Measurements from ENCODE around the gene ZNF692. TPM values are rescaled to one million over a fixed set of nuclear protein-coding genes. Genes with fewer than 3 reads are reported as not detected.

The ZNF692 gene
- total RNA-seq, 1 experiment from 2014 or later: 48.5 TPM

DNA sequence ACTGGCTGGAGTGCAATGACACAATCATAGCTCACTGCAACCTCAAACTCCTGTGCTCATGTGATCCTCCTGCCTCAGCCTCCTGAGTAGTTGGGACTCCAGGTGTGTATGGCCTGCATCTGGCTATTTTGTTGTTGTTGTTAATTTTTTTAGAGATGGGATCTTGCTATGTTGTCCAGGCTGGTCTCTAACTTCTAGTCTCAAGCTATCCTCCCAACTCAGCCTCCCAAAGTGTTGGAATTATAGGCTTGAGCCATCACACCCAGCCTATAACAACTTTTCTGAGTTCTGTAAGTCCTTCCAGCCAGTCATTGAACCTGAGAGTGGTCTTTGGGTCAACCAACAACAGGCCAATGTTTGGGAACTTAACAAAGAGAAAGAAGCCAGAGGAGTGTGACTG, 36.0 kb upstream of the ZNF692 start:
- Mint-ChIP-seq H3K27me3 (ENCODE audit: insufficient read depth, unreplicated experiment) (peaks cover 4% of the 10 kb centered on the region), H3K9me3 (ENCODE audit: unreplicated experiment) (no peaks in the 10 kb centered on the region), H3K27ac (ENCODE audit: unreplicated experiment) (no peak overlapping the region), H3K4me3 (ENCODE audit: unreplicated experiment) (no peak overlapping the region), H3K36me3 (ENCODE audit: insufficient read depth, unreplicated experiment) (no peaks in the 10 kb centered on the region), H3K4me1 (ENCODE audit: low read depth, unreplicated experiment) (peaks cover 12% of the 10 kb centered on the region)
- Histone ChIP-seq H3K4me3 (ENCODE audit: low read depth, low read length) (no peak overlapping the region), H3K27me3 (replicated peaks; ENCODE audit: control insufficient read depth, insufficient read depth, low read length) (no peaks in the 10 kb centered on the region), H3K9me3 (no peaks in the 10 kb centered on the region), H3K4me1 (peaks cover 5% of the 10 kb centered on the region; the same call in 1 of the 2 replicates), H3K36me3 (ENCODE audit: control insufficient read depth, insufficient read depth, low read length) (no peaks in the 10 kb centered on the region)
- no peak for DNase-seq
- intact Hi-C loops (cut with micrococcal nuclease; ENCODE audit: unreplicated experiment): no loop called here
- ChIA-PET POLR2A (no interaction called here), CTCF (no interaction called here)
- TF ChIP-seq, protein P1, sequence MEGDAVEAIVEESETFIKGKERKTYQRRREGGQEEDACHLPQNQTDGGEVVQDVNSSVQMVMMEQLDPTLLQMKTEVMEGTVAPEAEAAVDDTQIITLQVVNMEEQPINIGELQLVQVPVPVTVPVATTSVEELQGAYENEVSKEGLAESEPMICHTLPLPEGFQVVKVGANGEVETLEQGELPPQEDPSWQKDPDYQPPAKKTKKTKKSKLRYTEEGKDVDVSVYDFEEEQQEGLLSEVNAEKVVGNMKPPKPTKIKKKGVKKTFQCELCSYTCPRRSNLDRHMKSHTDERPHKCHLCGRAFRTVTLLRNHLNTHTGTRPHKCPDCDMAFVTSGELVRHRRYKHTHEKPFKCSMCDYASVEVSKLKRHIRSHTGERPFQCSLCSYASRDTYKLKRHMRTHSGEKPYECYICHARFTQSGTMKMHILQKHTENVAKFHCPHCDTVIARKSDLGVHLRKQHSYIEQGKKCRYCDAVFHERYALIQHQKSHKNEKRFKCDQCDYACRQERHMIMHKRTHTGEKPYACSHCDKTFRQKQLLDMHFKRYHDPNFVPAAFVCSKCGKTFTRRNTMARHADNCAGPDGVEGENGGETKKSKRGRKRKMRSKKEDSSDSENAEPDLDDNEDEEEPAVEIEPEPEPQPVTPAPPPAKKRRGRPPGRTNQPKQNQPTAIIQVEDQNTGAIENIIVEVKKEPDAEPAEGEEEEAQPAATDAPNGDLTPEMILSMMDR (IDR thresholded peaks at IDR 0.05; ENCODE audit: insufficient read depth in 1 of 2, low read depth in 1 of 2, low read length in 1 of 2, severe bottlenecking in 1 of 2, unreplicated experiment in 1 of 2): no peak
- BruUV-seq (replicated peaks): no TSS peak

DNA sequence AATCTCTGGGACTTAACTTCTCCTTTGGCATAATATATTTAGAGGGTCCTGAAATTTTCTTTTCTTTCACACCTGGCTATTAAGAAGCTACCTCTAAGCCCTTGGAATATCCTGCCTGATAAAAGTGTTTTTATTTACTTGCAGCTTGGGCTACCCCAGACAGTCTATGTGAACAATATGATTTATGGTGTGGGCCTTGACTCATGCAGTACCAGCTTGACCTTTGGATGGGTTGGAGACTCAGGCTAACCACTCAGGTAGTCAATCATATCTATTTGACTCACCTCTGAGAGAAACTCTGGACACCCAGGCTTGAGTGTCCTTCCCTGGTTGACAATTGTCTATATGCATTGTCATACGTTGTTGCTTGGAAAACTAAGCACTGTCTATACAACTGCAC, 33.7 kb upstream of the ZNF692 start:
- H3K4me1 Mint-ChIP-seq (ENCODE audit: low read depth, unreplicated experiment): peaks cover 6% of the 10 kb centered on the region
- Histone ChIP-seq H3K36me3 (ENCODE audit: control insufficient read depth, insufficient read depth, low read length) (no peaks in the 10 kb centered on the region), H3K4me1 (peaks cover 5% of the 10 kb centered on the region; the same call in 1 of the 2 replicates), H3K4me3 (ENCODE audit: low read depth, low read length) (no peak overlapping the region), H3K9me3 (no peaks in the 10 kb centered on the region), H3K27me3 (replicated peaks; ENCODE audit: control insufficient read depth, insufficient read depth, low read length) (no peaks in the 10 kb centered on the region)
- ChIA-PET CTCF (no interaction called here), POLR2A (interaction anchor here (1.4 kb wide), 1 partner anchor 13 kb away, joined by 3 read pairs; the partner anchor contains the start of gene PGBD2)
- no peaks in the 10 kb centered on the region for H3K36me3 Mint-ChIP-seq (ENCODE audit: insufficient read depth, unreplicated experiment)
- H3K4me3 Mint-ChIP-seq (ENCODE audit: unreplicated experiment): no peak overlapping the region
- DNase-seq: no peak
- no peaks in the 10 kb centered on the region for H3K9me3 Mint-ChIP-seq (ENCODE audit: unreplicated experiment)
- no peaks in the 10 kb centered on the region for H3K27me3 Mint-ChIP-seq (ENCODE audit: insufficient read depth, unreplicated experiment)
- TF ChIP-seq, protein P1 (IDR thresholded peaks at IDR 0.05; ENCODE audit: insufficient read depth in 1 of 2, low read depth in 1 of 2, low read length in 1 of 2, severe bottlenecking in 1 of 2, unreplicated experiment in 1 of 2): no peak
- no TSS peak for BruUV-seq (replicated peaks)
- no peak overlapping the region for H3K27ac Mint-ChIP-seq (ENCODE audit: unreplicated experiment)
- intact Hi-C loops (cut with micrococcal nuclease; ENCODE audit: unreplicated experiment): no loop called here

GRCh38 chr1:248891758-248892157, 32.9 kb upstream of the ZNF692 start:
- Mint-ChIP-seq H3K4me1 (ENCODE audit: low read depth, unreplicated experiment) (peaks cover 6% of the 10 kb centered on the region), H3K27me3 (ENCODE audit: insufficient read depth, unreplicated experiment) (no peaks in the 10 kb centered on the region), H3K36me3 (ENCODE audit: insufficient read depth, unreplicated experiment) (no peaks in the 10 kb centered on the region), H3K4me3 (ENCODE audit: unreplicated experiment) (no peak overlapping the region), H3K9me3 (ENCODE audit: unreplicated experiment) (no peaks in the 10 kb centered on the region), H3K27ac (ENCODE audit: unreplicated experiment) (no peak overlapping the region)
- Histone ChIP-seq H3K9me3 (no peaks in the 10 kb centered on the region), H3K36me3 (ENCODE audit: control insufficient read depth, insufficient read depth, low read length) (no peaks in the 10 kb centered on the region), H3K27me3 (replicated peaks; ENCODE audit: control insufficient read depth, insufficient read depth, low read length) (no peaks in the 10 kb centered on the region), H3K4me3 (ENCODE audit: low read depth, low read length) (no peak overlapping the region), H3K4me1 (peaks cover 5% of the 10 kb centered on the region; the same call in 1 of the 2 replicates)
- no peak for DNase-seq
- ChIA-PET POLR2A (interaction anchor here (1.4 kb wide), 1 partner anchor 14 kb away, joined by 3 read pairs; the partner anchor contains the start of gene PGBD2), CTCF (no interaction called here)
- TF ChIP-seq, protein P1 (IDR thresholded peaks at IDR 0.05; ENCODE audit: insufficient read depth in 1 of 2, low read depth in 1 of 2, low read length in 1 of 2, severe bottlenecking in 1 of 2, unreplicated experiment in 1 of 2): no peak
- intact Hi-C loops (cut with micrococcal nuclease; ENCODE audit: unreplicated experiment): loop anchor here (2.0 kb wide), 1 partner anchor 15 kb away; the partner anchor contains the start of gene PGBD2
- BruUV-seq (replicated peaks): no TSS peak
